Activated CD4-positive, CD25-positive, alpha-beta regulatory T cell treated with anti-CD3 and anti-CD28 coated beads, Interleukin-2, amount 50 U/mL, for 72 hours (primary cell): ENCODE measurements around the gene TRMT112.
A peak's percentile ranks its signal among the peaks of the same experiment; 100 is the strongest.

Source experiments
- DNase-seq: peaks from one replicate; pipeline ENCODE4 v3.0.0; 2021

The TRMT112 gene

DNA sequence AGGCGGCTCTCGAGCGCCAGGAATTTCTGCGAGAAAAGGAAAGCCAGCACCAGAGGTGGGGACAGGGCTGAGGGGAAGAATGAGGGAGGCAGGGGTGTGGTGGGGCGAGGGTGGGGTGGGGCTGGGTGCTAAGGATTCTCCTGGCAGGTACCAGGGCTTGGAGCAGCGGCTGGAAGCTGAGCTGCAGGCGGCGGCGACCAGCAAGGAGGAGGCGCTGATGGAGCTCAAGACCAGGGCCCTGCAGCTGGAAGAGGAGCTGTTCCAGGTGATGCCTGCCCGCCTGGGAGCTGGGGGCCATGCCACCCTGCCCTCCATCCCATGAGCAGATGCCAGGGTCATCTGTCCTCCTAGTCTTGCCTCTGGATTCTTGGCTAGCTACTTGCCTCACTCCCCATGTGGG lies 32.0 kb upstream of the TRMT112 start:
- DNase-seq = no peak

DNA sequence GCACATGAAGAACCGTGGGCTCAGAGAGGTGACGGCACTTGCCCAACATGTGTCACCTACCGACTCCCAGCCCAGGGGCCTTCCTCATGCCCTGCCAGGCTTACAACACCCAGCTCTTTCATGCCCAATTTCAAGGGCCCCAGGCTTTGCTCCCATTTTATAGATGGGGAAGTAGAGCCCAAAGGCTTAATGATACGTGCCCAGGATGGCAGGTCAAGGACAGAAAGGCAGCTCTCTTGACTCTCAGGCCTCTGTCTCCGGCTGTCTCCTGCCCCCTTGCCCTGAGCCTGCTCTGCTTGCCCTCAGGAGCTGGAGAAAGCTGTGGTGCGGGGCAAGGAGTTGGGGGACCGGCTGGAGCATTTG lies 31.6 kb upstream of the TRMT112 start:
- DNase-seq = no peak

GRCh38 chr11:64348383-64349024 lies 31.1 kb upstream of the TRMT112 start:
- DNase-seq = no peak

- no peak for DNase-seq
These were observed 30.0 kb upstream of the TRMT112 start for GRCh38 chr11:64347193-64347867.

- no peak for DNase-seq
These were observed 27.4 kb upstream of the TRMT112 start for GRCh38 chr11:64344787-64345186.

DNA sequence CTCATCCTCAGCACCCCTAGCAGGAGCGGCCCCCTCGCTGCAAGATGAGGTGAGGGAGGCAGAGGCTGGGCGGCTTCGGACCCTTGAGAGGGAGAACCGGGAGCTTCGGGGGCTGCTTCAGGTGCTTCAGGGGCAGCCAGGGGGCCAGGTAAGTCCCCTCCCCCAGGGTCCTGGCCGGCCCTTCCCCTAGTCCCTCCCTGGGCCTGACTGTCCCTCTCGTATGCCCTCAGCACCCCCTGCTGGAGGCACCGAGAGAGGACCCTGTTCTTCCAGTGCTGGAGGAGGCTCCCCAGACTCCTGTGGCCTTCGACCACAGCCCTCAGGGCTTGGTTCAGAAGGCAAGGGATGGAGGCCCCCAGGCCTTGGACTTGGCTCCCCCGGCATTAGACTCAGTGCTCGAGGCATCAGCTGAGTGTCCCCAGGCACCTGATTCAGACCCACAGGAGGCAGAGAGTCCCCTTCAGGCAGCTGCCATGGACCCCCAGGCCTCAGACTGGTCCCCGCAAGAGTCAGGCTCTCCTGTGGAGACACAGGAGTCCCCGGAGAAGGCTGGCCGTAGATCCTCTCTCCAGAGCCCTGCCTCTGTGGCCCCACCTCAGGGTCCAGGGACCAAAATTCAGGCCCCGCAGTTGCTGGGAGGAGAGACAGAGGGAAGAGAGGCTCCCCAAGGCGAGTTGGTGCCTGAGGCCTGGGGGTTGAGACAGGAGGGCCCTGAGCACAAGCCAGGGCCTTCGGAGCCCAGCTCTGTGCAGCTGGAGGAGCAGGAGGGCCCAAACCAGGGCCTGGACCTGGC lies 26.6 kb upstream of the TRMT112 start:
- DNase-seq = no peak

DNA sequence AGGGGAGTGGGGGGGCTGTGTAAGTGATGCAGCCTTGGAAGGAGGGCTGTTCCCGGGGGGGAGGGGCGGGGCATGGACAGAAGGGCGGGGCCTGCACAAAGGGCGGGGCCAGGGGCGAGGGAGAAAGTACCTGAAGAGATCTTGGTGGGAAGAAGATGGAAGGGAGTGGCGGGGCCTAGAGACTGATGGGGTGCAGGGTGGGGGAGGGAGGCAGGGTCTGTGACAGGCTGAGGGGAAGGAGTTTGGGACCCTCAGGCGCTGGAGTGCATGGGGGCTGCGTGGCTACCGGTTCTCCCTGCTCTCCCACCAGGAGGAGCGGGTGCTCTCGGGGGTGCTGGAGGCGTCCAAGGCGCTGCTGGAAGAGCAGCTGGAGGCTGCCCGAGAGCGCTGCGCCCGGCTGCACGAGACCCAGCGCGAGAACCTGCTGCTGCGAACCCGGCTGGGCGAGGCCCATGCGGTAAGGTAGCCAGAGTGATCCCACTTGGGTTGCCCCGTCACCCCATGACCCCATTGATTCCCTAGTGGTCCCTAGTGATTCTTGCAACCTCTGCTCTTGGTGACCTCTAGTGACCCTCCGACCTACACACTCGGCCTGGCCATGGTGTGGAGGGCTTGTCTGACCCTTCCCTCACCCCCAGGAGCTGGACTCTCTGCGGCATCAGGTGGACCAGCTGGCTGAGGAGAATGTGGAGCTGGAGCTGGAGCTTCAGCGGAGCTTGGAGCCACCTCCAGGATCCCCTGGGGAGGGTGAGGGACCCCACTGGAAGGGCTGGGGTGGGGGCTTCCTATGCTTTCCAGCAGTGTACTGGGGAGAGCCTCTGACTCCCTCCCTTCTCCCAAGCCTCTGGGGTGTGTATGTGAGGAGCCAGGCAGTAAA lies 25.7 kb upstream of the TRMT112 start:
- DNase-seq = no peak

DNA sequence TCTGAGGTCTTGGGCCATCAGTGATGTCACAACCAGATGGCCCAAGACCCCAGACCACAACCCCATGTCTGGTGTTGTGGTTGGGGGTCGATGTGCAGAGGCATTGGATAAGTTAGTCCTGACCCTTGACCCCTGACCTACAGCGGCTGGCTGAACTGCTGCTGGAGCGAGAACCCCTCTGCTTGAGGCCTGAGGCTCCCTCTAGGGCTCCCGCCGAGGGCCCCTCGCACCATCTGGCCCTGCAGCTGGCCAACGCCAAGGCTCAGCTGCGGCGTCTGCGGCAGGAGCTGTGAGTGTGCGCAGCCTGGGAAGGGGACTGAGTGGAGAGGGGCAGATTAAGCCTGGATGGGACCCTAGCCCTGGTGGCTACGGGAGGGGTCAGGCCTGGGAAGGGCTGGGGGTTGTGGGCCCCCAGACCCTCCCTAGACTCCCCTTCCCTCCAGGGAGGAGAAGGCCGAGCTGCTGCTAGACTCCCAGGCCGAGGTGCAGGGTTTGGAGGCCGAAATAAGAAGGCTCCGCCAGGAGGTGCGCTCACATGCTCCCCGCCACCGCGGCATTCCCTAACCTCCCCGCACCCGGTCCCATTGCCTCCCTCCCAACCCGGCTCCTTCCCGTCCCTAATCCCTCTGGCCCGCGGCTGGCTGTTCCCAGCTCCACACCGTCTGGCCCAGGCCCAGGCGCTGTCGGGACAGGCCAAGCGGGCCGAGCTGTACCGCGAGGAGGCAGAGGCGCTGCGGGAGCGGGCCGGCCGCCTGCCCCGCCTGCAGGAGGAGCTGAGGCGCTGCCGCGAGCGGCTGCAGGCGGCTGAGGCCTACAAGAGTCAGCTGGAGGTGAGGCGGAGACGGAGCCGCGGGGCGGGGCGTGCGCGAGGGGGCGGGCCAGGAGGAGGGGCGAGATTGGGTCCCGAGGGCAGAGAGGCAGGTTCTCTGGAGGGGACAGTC lies 24.8 kb upstream of the TRMT112 start:
- peak; percentile 86 for DNase-seq

- no peak for DNase-seq
These were observed 24.1 kb upstream of the TRMT112 start for GRCh38 chr11:64341429-64341828.

GRCh38 chr11:64340671-64341335 lies 23.4 kb upstream of the TRMT112 start:
- DNase-seq = peak; percentile 81

DNA sequence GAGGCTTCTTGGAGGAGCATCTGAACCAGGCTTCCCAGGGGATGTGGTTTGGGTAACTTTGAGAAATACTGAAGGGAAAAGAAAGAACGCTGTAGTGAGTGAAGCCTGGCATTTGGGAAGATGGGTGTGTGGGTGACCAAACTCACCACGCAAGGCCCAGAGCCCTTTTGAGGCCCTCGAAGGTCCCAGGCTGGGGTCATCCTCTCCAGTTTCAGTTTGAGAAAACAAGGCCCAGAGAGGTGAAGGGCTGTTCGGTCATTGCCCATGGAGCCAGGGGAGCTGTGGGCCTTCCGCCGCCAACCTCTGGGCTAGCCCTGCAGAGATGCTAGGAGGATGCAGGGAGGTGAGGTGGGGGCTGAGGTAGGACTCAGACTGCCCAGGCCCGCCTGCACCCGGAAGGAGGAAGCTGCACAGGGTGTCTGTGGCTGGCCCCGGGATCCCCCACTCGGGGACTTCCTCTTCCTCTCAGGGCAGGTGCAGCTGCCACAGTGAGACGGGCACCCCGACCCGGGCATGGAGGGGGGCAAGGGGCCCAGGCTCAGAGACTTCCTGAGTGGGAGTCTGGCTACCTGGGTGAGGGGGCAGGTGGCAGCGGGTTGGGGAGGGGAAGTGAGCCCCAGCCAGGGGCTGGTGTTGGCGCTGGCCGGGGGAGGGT lies 22.5 kb upstream of the TRMT112 start, which contains the start of gene CCDC88B:
Gene CCDC88B (plus strand): TSS at position 451 of the 655 bp plus-strand sequence. CDS start 63 bp downstream, at position 514.
- DNase-seq = peak; percentile 83

DNA sequence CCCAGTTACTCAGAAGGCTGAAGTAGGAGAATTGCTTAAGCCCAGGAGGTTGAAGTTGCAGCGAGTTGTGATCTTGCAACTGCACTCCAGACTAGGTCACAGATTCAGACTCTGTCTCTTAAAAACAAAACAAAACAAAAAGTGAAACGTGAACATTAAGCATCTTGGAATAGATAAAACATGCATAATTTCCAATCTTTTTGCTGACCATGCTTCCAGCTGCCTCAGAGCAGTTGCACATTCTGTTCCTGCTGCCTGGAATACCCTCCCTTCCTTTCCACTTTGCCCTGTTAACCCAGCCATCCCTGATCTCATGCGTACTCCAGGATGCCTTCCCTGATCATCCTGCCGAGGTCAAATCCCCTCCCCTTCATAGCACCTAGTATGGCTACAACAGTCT lies 21.9 kb upstream of the TRMT112 start:
- no peak for DNase-seq

DNA sequence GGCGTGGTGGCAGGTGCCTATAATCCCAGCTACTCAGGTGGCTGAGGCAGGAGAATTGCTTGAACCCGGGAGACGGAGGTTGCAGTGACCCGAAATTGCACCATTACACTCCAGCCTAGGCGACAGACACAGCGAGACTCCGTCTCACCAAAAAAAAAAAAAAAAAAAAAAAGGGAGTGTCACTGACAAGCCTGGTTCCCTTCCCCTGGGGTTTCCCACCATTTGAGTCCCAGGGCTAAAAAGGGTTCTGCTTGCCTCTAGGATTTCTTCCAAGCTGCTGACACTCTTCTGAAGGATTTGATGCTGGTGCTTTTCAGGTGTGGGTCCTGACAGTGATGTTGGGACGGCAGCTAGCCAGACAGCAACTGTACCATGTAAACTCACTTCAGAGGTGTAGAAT lies 21.4 kb upstream of the TRMT112 start:
- DNase-seq = no peak

- DNase-seq = no peak
These were observed 20.3 kb upstream of the TRMT112 start for GRCh38 chr11:64337538-64338249.

GRCh38 chr11:64334764-64335735 lies 17.7 kb upstream of the TRMT112 start:
- no peak for DNase-seq

GRCh38 chr11:64333556-64333955 lies 16.2 kb upstream of the TRMT112 start:
- DNase-seq = no peak

GRCh38 chr11:64331569-64332371 lies 14.4 kb upstream of the TRMT112 start:
- peak; percentile 77 for DNase-seq

- DNase-seq = no peak
These were observed 13.5 kb upstream of the TRMT112 start for GRCh38 chr11:64330888-64331287.
